ENCODE results near the gene PTGIS.

DNA sequence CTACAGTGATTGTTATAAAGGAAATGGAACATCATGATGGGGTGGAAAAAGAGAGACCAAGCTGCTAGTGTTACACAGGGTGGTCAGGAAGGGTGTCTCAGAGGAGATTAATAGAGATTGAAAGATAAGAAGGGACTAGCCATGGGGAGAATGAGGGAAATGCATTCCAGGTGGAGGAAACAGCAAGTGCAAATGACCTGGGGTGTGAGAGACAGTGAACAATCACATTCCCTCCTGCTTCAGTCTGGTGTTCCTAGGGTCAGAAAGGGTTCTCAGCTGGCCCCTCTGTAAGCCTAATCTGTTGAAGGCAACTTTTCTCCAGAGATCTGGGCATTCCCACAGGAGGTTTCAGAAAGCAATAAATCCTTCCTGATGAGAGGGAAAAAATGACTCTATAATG, 81.9 kb downstream of the PTGIS start:
- TF ChIP-seq CTCF (IDR thresholded peaks at IDR 0.05): no peak
- no peak for TF ChIP-seq POLR2A (IDR thresholded peaks at IDR 0.05)

Data from body of pancreas (tissue), 4 donors.